Endothelial cell of umbilical vein (primary cell): ENCODE data around the gene DUSP10.

Experiments
- EZH2 ChIP-seq: IDR thresholded peaks from 2 replicates; pipeline ENCODE4 v1.6.1; 2012; ENCODE audit warnings: borderline replicate concordance, low read depth, mild to moderate bottlenecking, moderate library complexity, low read length, inconsistent platforms; ENCODE audit not compliant: severe bottlenecking
- FOS ChIP-seq: IDR thresholded peaks from 2 replicates; pipeline ENCODE4 v1.6.1; 2011; ENCODE audit warnings: mild to moderate bottlenecking, low read length, moderate library complexity, borderline replicate concordance; ENCODE audit not compliant: insufficient read depth
- GATA2 ChIP-seq: IDR thresholded peaks from 2 replicates; pipeline ENCODE4 v1.7.0; 2011; ENCODE audit warnings: low read depth, mild to moderate bottlenecking, moderate library complexity, mixed read lengths, low read length; ENCODE audit not compliant: insufficient read length, insufficient read depth
- JUN ChIP-seq: IDR thresholded peaks from 2 replicates; pipeline ENCODE4 v1.6.1; 2011; ENCODE audit warnings: borderline replicate concordance, low read depth; ENCODE audit not compliant: insufficient read length, insufficient read depth
- MYC ChIP-seq: IDR thresholded peaks from one replicate; pipeline ENCODE4 v1.6.1; 2011; ENCODE audit warnings: mild to moderate bottlenecking, low read depth, low read length
- POLR2A ChIP-seq: IDR thresholded peaks from 2 replicates; pipeline ENCODE4 v1.6.1; 2012; ENCODE audit warnings: low read depth, mild to moderate bottlenecking, control low read depth, low read length
- POLR2AphosphoS5 ChIP-seq: IDR thresholded peaks from 2 replicates; pipeline ENCODE4 v1.6.1; 2012; ENCODE audit warnings: low read depth, mild to moderate bottlenecking, control low read depth, low read length, moderate library complexity; ENCODE audit not compliant: insufficient read depth
- TF ChIP-seq, protein P1 (sequence below), 2 donors: IDR thresholded peaks; 1 replicate in 1 of 2; 2 replicates in 1 of 2; pipeline ENCODE4 v1.5.1; 2011; ENCODE audit warnings: low read length in 2 of 2, mild to moderate bottlenecking in 2 of 2, moderate library complexity in 2 of 2, control low read depth in 1 of 2, inconsistent platforms in 1 of 2, low read depth in 1 of 2; ENCODE audit not compliant: insufficient read depth in 1 of 2; ENCODE audit errors: extremely low read depth in 1 of 2
- TF ChIP-seq, protein P2 (sequence below): IDR thresholded peaks from 2 replicates; pipeline ENCODE4 v1.6.1; 2011; ENCODE audit not compliant: insufficient read depth, insufficient read length

DNA sequence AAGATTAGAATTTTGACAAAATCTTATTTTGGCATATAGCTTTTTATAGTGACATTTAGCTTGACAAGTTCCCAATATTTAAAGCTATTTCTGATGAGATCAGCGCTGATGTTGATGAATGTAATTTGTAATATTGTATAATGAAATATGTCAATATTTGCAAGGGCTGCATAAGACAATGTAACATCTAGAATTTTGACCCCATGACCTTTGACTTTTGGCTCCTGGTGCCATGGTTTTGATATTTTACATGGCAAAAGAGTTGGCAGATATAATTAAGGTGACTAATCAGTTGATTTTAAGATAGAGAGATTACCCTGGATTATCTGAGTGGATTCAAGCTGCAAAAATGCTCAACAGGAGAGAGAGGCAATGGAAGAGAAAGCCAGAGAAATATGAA, 63.9 kb downstream of the DUSP10 start:
- TF ChIP-seq, protein P1, sequence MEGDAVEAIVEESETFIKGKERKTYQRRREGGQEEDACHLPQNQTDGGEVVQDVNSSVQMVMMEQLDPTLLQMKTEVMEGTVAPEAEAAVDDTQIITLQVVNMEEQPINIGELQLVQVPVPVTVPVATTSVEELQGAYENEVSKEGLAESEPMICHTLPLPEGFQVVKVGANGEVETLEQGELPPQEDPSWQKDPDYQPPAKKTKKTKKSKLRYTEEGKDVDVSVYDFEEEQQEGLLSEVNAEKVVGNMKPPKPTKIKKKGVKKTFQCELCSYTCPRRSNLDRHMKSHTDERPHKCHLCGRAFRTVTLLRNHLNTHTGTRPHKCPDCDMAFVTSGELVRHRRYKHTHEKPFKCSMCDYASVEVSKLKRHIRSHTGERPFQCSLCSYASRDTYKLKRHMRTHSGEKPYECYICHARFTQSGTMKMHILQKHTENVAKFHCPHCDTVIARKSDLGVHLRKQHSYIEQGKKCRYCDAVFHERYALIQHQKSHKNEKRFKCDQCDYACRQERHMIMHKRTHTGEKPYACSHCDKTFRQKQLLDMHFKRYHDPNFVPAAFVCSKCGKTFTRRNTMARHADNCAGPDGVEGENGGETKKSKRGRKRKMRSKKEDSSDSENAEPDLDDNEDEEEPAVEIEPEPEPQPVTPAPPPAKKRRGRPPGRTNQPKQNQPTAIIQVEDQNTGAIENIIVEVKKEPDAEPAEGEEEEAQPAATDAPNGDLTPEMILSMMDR (IDR thresholded peaks at IDR 0.05; ENCODE audit: extremely low read depth in 1 of 2, insufficient read depth in 1 of 2, low read depth in 1 of 2, low read length in 2 of 2), result no peak
- TF ChIP-seq POLR2A, result no peak
- no peak for TF ChIP-seq POLR2AphosphoS5
- TF ChIP-seq EZH2, result no peak
- TF ChIP-seq FOS, result no peak
- TF ChIP-seq, protein P2, sequence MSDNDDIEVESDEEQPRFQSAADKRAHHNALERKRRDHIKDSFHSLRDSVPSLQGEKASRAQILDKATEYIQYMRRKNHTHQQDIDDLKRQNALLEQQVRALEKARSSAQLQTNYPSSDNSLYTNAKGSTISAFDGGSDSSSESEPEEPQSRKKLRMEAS, result no peak
- TF ChIP-seq MYC, result no peak
- TF ChIP-seq JUN, result no peak
- TF ChIP-seq GATA2, result no peak
